ENCODE measurements around the gene ENTPD8. TPM values are rescaled to one million over a fixed set of nuclear protein-coding genes. Genes with fewer than 3 reads are reported as not detected.

The ENTPD8 gene
- total RNA-seq, 1 experiment from 2014 or later: not detected

Other genes with a start within 250 kb of the ENTPD8 start
- gene TPRN, start 240.6 kb downstream of the ENTPD8 start, total RNA-seq (2014; rRNA removed; shearing (Covaris generic); ENCODE audit: low replicate concordance): 5.7 and 15.2 TPM in 2 replicates
- 30.6 and 39.8 TPM in 2 replicates for gene TMEM203, start 235.7 kb downstream of the ENTPD8 start, total RNA-seq (2014; rRNA removed; shearing (Covaris generic); ENCODE audit: low replicate concordance)
- gene NDOR1, start 235.7 kb downstream of the ENTPD8 start, total RNA-seq (2014; rRNA removed; shearing (Covaris generic); ENCODE audit: low replicate concordance): 7.8 and 13.1 TPM in 2 replicates
- gene RNF208, start 219.1 kb downstream of the ENTPD8 start, total RNA-seq (2014; rRNA removed; shearing (Covaris generic); ENCODE audit: low replicate concordance): 0.26 and 0.36 TPM in 2 replicates
- gene CYSRT1, start 216.2 kb downstream of the ENTPD8 start, total RNA-seq (2014; rRNA removed; shearing (Covaris generic); ENCODE audit: low replicate concordance): 0.75 and 1.2 TPM in 2 replicates
- gene RNF224, start 213.9 kb downstream of the ENTPD8 start, total RNA-seq (2014; rRNA removed; shearing (Covaris generic); ENCODE audit: low replicate concordance): 0.37 TPM in 1 of 2 replicates, not detected in the other
- not detected in 2 replicates for gene SLC34A3, start 210.5 kb downstream of the ENTPD8 start, total RNA-seq (2014; rRNA removed; shearing (Covaris generic); ENCODE audit: low replicate concordance)
- gene TUBB4B, start 200.1 kb downstream of the ENTPD8 start, total RNA-seq (2014; rRNA removed; shearing (Covaris generic); ENCODE audit: low replicate concordance): 97.1 and 152 TPM in 2 replicates
- gene STPG3, start 190.1 kb downstream of the ENTPD8 start, total RNA-seq (2014; rRNA removed; shearing (Covaris generic); ENCODE audit: low replicate concordance): 0.61 and 0.86 TPM in 2 replicates
- 17.8 and 42.7 TPM in 2 replicates for gene NELFB, start 186.0 kb downstream of the ENTPD8 start, total RNA-seq (2014; rRNA removed; shearing (Covaris generic); ENCODE audit: low replicate concordance)
- 8.8 and 19.2 TPM in 2 replicates for gene TOR4A, start 163.6 kb downstream of the ENTPD8 start, total RNA-seq (2014; rRNA removed; shearing (Covaris generic); ENCODE audit: low replicate concordance)
- 1.4 and 1.8 TPM in 2 replicates for gene NRARP, start 139.1 kb downstream of the ENTPD8 start, total RNA-seq (2014; rRNA removed; shearing (Covaris generic); ENCODE audit: low replicate concordance)
- 2.8 and 7.8 TPM in 2 replicates for gene EXD3, start 18.2 kb downstream of the ENTPD8 start, total RNA-seq (2014; rRNA removed; shearing (Covaris generic); ENCODE audit: low replicate concordance)
- 0.51 TPM in 1 of 2 replicates, not detected in the other for gene NOXA1, start 18.0 kb downstream of the ENTPD8 start, total RNA-seq (2014; rRNA removed; shearing (Covaris generic); ENCODE audit: low replicate concordance)
- 36.4 and 55.4 TPM in 2 replicates for gene NSMF, start 18.0 kb upstream of the ENTPD8 start, total RNA-seq (2014; rRNA removed; shearing (Covaris generic); ENCODE audit: low replicate concordance)
- 1.8 and 3.3 TPM in 2 replicates for gene PNPLA7, start 109.0 kb upstream of the ENTPD8 start, total RNA-seq (2014; rRNA removed; shearing (Covaris generic); ENCODE audit: low replicate concordance)
- gene MRPL41, start 110.5 kb upstream of the ENTPD8 start, total RNA-seq (2014; rRNA removed; shearing (Covaris generic); ENCODE audit: low replicate concordance): 46.9 and 115 TPM in 2 replicates
- gene DPH7, start 137.6 kb upstream of the ENTPD8 start, total RNA-seq (2014; rRNA removed; shearing (Covaris generic); ENCODE audit: low replicate concordance): 27.5 and 44.3 TPM in 2 replicates
- 18.8 and 34.4 TPM in 2 replicates for gene ZMYND19, start 149.2 kb upstream of the ENTPD8 start, total RNA-seq (2014; rRNA removed; shearing (Covaris generic); ENCODE audit: low replicate concordance)
- gene ARRDC1, start 164.3 kb upstream of the ENTPD8 start, total RNA-seq (2014; rRNA removed; shearing (Covaris generic); ENCODE audit: low replicate concordance): 36.0 and 47.7 TPM in 2 replicates
- 35.9 and 64.6 TPM in 2 replicates for gene EHMT1, start 177.6 kb upstream of the ENTPD8 start, total RNA-seq (2014; rRNA removed; shearing (Covaris generic); ENCODE audit: low replicate concordance)

Measured in Karpas-422 (cell line).